Left ventricle myocardium superior (tissue), 1 donor: ENCODE measurements around the gene SEC14L2. TPM values are rescaled to one million over a fixed set of nuclear protein-coding genes. Genes with fewer than 3 reads are reported as not detected.

Experiments used
- ATAC-seq: fragments of 200-7000 bp; cut with Tn5 transposase; one replicate; pipeline ENCODE4 v1.9.1; 2020; ENCODE audit warnings: mild to moderate bottlenecking, moderate library complexity
- DNase-seq: peaks from one replicate; pipeline ENCODE4 v3.0.0-alpha.2; 2020
- intact Hi-C: fragments of 100-400 bp; cut with micrococcal nuclease; formaldehyde crosslinking; loops from one replicate; pipeline ENCODE4 v1.11.0; 2022
- total RNA-seq: library from RNA; stranded (reverse); fragmentation: NEBNext Ultra II Directional; extraction: Animal tissue kit (Norgen Biotek cat#: 25700); gene quantifications from one replicate; pipeline ENCODE4 v1.2.1, GENCODE V29; 2021
- donor health status: DM: no; HTN: yes; CAD: no; lungs with severe emphysema.

The SEC14L2 gene
- total RNA-seq, 1 donor from 2014 or later: 0.82 TPM

DNA sequence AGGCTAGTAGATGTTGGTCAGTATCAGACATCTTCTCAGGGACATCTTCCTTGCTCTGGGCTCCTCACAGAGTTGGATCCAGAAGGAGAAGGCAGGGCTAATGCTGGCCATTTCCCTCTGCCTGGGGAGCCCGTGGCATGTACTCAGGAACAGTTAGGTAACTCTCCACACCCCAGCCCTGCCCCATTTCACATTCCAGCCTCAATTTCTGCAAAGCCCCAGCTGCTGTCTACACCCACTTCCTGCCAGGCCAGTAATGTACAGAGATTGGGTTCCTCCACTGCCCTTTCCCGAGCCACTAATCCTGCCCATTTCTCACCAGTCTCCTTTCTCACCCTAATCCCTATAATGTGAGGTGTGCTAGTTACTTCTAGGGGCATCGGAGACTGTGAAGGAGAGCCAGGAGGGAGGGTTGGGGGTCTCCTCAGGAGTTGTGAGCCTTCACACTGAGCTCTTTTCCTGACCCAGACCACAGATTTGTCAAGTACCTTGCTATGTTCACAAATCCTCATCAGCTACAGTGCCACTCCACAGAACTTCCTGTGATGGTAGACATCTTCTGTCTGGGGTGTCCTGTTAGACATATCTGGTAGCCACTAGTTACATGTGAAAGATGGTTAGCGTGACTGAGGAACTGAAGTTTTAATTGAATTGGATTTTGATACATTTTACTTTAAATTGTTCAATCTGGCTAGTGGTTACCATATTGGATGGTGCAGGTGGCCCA, 76.3 kb downstream of the SEC14L2 start:
- intact Hi-C loops: no loop called here
- DNase-seq: no peak
- no peak for ATAC-seq

DNA sequence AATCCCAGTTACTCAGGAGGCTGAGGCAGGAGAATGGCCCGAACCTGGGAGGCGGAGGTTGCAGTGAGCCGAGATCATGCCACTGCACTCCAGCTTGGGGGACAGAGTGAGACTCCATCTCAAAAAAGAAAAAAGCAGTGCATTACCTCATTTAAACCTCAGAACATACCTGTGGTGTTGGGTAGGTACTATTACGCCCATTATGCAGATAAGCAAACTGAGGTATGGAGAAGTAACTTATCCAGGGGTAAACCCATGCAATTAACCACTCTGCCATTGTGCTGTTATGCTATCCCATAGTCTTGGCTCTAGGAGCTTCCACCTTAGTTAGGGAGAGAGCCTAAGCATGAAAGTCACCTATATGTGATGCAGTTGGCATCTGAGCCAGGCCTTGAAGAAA, 77.3 kb downstream of the SEC14L2 start:
- DNase-seq: no peak
- intact Hi-C loops: no loop called here
- no peak for ATAC-seq

Other genes with a start within 250 kb of the SEC14L2 start
- 0.64 TPM for gene LIF, start 150.3 kb upstream of the SEC14L2 start, total RNA-seq
- gene OSM, start 130.2 kb upstream of the SEC14L2 start, total RNA-seq: not detected
- gene CASTOR1, start 107.5 kb upstream of the SEC14L2 start, total RNA-seq: 7.6 TPM
- gene TBC1D10A, start 70.1 kb upstream of the SEC14L2 start, total RNA-seq: 6.2 TPM
- gene SF3A1, start 40.1 kb upstream of the SEC14L2 start, total RNA-seq: 104 TPM
- gene CCDC157, start 40.0 kb upstream of the SEC14L2 start, total RNA-seq: 0.37 TPM
- gene RNF215, start 9.6 kb upstream of the SEC14L2 start, total RNA-seq: 5.4 TPM
- 16.3 TPM for gene MTFP1, start 28.8 kb downstream of the SEC14L2 start, total RNA-seq
- gene SEC14L3, start 75.0 kb downstream of the SEC14L2 start, total RNA-seq: not detected
- gene SEC14L4, start 108.7 kb downstream of the SEC14L2 start, total RNA-seq: not detected
- not detected for gene SEC14L6, start 149.7 kb downstream of the SEC14L2 start, total RNA-seq
- gene GAL3ST1, start 177.6 kb downstream of the SEC14L2 start, total RNA-seq: 0.57 TPM
- gene PES1, start 194.9 kb downstream of the SEC14L2 start, total RNA-seq: 21.6 TPM
- 14.6 TPM for gene TCN2, start 210.2 kb downstream of the SEC14L2 start, total RNA-seq
- 3.1 TPM for gene SLC35E4, start 238.8 kb downstream of the SEC14L2 start, total RNA-seq